GM23338 (cell line): ENCODE data around the gene SLC9A2.

ENCODE experiments used
- CREB1 ChIP-seq: fragments of 250-450 bp; sonication (Bioruptor Pico); IDR thresholded peaks from 2 replicates; pipeline ENCODE4 v1.5.0; 2020; ENCODE audit warnings: low read depth, mild to moderate bottlenecking, moderate library complexity
- EZH2 ChIP-seq: fragments of 200-600 bp; sonication (generic); IDR thresholded peaks from one replicate; pipeline ENCODE4 v1.8.0; 2017; ENCODE audit warnings: antibody characterized with exemption, mild to moderate bottlenecking, low read depth; ENCODE audit not compliant: unreplicated experiment
- EZH2phosphoT487 ChIP-seq: fragments of 200-600 bp; sonication (generic); IDR thresholded peaks from one replicate; pipeline ENCODE4 v1.8.1; 2018; ENCODE audit warnings: antibody characterized with exemption; ENCODE audit not compliant: unreplicated experiment
- JUNB ChIP-seq: IDR thresholded peaks from one replicate; pipeline ENCODE4 v1.6.1; 2016; ENCODE audit warnings: antibody characterized with exemption; ENCODE audit not compliant: unreplicated experiment
- POLR2AphosphoS5 ChIP-seq: IDR thresholded peaks from 2 replicates; pipeline ENCODE4 v1.6.1; 2016; ENCODE audit warnings: antibody characterized with exemption, low read depth
- ZNF331 ChIP-seq: fragments of 250-450 bp; sonication (Bioruptor Pico); IDR thresholded peaks from 2 replicates; pipeline ENCODE4 v1.5.0; 2020; ENCODE audit warnings: low read depth, mild to moderate bottlenecking, moderate library complexity
- TF ChIP-seq, protein P1 (sequence below), 2 experiments: fragments of 200-600 bp in 1 of 2; sonication (generic) in 1 of 2; conservative IDR thresholded peaks; 2 replicates each; pipeline versions ENCODE4 v1.5.1 to v1.6.1; 2016 to 2017; ENCODE audit warnings: antibody characterized with exemption in 2 of 2, low read depth in 2 of 2, mild to moderate bottlenecking in 2 of 2, moderate library complexity in 1 of 2
- TF ChIP-seq, protein P2 (sequence below): IDR thresholded peaks from one replicate; pipeline ENCODE4 v1.6.1; 2018; ENCODE audit warnings: antibody characterized with exemption; ENCODE audit not compliant: unreplicated experiment
- TF ChIP-seq, protein P3 (sequence below): fragments of 250-450 bp; sonication (Bioruptor Pico); IDR thresholded peaks from 2 replicates; pipeline ENCODE4 v1.5.0; 2020; ENCODE audit warnings: mild to moderate bottlenecking, moderate library complexity

DNA sequence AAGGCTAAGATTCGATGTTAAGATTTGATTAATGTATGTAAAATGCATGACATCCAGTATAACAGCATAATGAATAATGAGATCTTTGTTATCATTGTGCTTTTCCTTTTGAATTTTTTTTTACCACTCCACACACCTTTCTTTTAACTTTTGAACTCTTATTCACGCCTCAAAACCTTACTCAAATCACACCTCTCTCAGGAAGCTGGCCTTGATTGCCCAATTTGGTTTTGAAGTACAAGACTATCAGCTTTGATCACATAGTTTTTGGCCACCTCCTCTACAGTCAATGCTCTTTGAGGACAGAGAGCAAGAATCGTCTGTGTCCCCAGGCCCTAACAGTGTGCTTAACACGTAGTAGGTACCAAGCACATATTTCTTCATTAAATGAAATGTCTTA lies 29.9 kb upstream of the SLC9A2 start:
- TF ChIP-seq EZH2 (no peak), POLR2AphosphoS5 (no peak), ZNF331 (no peak), EZH2phosphoT487 (no peak), CREB1 (CRISPR knock-in tag) (no peak), JUNB (no peak)
- TF ChIP-seq, protein P1, sequence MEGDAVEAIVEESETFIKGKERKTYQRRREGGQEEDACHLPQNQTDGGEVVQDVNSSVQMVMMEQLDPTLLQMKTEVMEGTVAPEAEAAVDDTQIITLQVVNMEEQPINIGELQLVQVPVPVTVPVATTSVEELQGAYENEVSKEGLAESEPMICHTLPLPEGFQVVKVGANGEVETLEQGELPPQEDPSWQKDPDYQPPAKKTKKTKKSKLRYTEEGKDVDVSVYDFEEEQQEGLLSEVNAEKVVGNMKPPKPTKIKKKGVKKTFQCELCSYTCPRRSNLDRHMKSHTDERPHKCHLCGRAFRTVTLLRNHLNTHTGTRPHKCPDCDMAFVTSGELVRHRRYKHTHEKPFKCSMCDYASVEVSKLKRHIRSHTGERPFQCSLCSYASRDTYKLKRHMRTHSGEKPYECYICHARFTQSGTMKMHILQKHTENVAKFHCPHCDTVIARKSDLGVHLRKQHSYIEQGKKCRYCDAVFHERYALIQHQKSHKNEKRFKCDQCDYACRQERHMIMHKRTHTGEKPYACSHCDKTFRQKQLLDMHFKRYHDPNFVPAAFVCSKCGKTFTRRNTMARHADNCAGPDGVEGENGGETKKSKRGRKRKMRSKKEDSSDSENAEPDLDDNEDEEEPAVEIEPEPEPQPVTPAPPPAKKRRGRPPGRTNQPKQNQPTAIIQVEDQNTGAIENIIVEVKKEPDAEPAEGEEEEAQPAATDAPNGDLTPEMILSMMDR (conservative IDR thresholded peaks at IDR 0.05; ENCODE audit: low read depth in 2 of 2), result no peak
- TF ChIP-seq, protein P2, sequence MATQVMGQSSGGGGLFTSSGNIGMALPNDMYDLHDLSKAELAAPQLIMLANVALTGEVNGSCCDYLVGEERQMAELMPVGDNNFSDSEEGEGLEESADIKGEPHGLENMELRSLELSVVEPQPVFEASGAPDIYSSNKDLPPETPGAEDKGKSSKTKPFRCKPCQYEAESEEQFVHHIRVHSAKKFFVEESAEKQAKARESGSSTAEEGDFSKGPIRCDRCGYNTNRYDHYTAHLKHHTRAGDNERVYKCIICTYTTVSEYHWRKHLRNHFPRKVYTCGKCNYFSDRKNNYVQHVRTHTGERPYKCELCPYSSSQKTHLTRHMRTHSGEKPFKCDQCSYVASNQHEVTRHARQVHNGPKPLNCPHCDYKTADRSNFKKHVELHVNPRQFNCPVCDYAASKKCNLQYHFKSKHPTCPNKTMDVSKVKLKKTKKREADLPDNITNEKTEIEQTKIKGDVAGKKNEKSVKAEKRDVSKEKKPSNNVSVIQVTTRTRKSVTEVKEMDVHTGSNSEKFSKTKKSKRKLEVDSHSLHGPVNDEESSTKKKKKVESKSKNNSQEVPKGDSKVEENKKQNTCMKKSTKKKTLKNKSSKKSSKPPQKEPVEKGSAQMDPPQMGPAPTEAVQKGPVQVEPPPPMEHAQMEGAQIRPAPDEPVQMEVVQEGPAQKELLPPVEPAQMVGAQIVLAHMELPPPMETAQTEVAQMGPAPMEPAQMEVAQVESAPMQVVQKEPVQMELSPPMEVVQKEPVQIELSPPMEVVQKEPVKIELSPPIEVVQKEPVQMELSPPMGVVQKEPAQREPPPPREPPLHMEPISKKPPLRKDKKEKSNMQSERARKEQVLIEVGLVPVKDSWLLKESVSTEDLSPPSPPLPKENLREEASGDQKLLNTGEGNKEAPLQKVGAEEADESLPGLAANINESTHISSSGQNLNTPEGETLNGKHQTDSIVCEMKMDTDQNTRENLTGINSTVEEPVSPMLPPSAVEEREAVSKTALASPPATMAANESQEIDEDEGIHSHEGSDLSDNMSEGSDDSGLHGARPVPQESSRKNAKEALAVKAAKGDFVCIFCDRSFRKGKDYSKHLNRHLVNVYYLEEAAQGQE, result no peak
- TF ChIP-seq, protein P3, sequence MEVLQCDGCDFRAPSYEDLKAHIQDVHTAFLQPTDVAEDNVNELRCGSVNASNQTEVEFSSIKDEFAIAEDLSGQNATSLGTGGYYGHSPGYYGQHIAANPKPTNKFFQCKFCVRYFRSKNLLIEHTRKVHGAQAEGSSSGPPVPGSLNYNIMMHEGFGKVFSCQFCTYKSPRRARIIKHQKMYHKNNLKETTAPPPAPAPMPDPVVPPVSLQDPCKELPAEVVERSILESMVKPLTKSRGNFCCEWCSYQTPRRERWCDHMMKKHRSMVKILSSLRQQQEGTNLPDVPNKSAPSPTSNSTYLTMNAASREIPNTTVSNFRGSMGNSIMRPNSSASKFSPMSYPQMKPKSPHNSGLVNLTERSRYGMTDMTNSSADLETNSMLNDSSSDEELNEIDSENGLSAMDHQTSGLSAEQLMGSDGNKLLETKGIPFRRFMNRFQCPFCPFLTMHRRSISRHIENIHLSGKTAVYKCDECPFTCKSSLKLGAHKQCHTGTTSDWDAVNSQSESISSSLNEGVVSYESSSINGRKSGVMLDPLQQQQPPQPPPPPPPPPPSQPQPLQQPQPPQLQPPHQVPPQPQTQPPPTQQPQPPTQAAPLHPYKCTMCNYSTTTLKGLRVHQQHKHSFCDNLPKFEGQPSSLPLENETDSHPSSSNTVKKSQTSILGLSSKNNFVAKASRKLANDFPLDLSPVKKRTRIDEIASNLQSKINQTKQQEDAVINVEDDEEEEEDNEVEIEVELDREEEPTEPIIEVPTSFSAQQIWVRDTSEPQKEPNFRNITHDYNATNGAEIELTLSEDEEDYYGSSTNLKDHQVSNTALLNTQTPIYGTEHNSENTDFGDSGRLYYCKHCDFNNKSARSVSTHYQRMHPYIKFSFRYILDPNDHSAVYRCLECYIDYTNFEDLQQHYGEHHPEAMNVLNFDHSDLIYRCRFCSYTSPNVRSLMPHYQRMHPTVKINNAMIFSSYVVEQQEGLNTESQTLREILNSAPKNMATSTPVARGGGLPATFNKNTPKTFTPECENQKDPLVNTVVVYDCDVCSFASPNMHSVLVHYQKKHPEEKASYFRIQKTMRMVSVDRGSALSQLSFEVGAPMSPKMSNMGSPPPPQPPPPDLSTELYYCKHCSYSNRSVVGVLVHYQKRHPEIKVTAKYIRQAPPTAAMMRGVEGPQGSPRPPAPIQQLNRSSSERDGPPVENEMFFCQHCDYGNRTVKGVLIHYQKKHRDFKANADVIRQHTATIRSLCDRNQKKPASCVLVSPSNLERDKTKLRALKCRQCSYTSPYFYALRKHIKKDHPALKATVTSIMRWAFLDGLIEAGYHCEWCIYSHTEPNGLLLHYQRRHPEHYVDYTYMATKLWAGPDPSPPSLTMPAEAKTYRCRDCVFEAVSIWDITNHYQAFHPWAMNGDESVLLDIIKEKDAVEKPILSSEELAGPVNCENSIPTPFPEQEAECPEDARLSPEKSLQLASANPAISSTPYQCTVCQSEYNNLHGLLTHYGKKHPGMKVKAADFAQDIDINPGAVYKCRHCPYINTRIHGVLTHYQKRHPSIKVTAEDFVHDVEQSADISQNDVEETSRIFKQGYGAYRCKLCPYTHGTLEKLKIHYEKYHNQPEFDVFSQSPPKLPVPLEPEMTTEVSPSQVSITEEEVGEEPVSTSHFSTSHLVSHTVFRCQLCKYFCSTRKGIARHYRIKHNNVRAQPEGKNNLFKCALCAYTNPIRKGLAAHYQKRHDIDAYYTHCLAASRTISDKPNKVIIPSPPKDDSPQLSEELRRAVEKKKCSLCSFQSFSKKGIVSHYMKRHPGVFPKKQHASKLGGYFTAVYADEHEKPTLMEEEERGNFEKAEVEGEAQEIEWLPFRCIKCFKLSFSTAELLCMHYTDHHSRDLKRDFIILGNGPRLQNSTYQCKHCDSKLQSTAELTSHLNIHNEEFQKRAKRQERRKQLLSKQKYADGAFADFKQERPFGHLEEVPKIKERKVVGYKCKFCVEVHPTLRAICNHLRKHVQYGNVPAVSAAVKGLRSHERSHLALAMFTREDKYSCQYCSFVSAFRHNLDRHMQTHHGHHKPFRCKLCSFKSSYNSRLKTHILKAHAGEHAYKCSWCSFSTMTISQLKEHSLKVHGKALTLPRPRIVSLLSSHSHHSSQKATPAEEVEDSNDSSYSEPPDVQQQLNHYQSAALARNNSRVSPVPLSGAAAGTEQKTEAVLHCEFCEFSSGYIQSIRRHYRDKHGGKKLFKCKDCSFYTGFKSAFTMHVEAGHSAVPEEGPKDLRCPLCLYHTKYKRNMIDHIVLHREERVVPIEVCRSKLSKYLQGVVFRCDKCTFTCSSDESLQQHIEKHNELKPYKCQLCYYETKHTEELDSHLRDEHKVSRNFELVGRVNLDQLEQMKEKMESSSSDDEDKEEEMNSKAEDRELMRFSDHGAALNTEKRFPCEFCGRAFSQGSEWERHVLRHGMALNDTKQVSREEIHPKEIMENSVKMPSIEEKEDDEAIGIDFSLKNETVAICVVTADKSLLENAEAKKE (CRISPR knock-in tag), result no peak
